Rectal smooth muscle tissue (tissue), 1 donor: ENCODE data around the gene OR2J3.
"Not testable (repeated sequence)": the region's sequence is repeated elsewhere in the genome, so short reads cannot be mapped to it uniquely, and the experiment has no call there.

Experiments
- H3K27ac ChIP-seq: one replicate; pipeline ENCODE4 v1.7.0; 2013; ENCODE audit warnings: low read depth, low read length, inconsistent platforms
- H3K27me3 ChIP-seq: one replicate; pipeline ENCODE4 v1.7.0; 2013; ENCODE audit warnings: low read length; ENCODE audit not compliant: control insufficient read depth, insufficient read depth
- H3K36me3 ChIP-seq: one replicate; pipeline ENCODE4 v1.7.0; 2013; ENCODE audit warnings: low read length; ENCODE audit not compliant: control insufficient read depth, insufficient read depth
- H3K4me1 ChIP-seq: one replicate; pipeline ENCODE4 v1.7.0; 2013; ENCODE audit warnings: low read length; ENCODE audit not compliant: control insufficient read depth, insufficient read depth
- H3K4me3 ChIP-seq: one replicate; pipeline ENCODE4 v1.7.0; 2013; ENCODE audit warnings: low read length
- H3K9ac ChIP-seq: one replicate; pipeline ENCODE4 v1.7.0; 2013; ENCODE audit warnings: low read length

OR2J3 gene

DNA sequence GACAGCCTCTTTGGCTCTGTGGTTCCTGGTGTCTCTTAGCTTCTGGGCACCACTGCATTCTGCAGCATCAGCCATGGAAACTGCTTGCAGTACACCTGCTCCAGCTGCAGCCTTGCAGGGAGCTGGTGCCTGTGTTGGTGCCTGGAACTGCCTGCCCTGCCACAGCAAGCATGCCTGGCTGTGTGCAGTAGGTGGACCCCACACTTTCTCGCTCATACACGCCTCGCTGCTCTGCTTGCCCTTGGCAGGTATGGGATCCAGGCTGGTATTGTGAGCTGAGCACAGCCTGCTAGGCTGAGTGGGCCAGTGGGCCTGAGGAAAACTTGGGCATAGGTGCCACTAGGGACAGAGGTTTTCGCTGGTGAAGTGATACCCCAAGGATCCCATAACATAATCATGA lies 22.8 kb downstream of the OR2J3 start:
- no peaks in the 10 kb centered on the region for H3K4me1 ChIP-seq
- H3K9ac ChIP-seq = no peak overlapping the region

DNA sequence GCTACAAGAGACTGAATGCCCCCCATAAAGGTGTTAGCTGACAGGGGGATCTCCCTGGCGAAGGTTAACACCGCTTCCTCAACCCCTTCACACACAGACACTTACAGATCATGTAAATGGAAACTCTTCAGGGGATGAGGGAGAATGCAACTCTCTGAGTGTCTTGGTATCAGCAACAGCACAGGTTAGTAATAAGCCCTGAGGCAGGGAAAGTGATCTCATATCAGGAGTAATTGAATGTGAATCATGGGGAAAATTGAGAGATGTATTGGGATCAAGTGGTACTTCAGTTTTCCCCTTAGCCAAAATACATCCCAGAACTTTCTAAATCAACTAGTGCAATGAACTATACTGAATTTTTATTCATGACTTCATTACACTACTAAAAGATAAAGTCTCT lies 23.8 kb downstream of the OR2J3 start:
- Histone ChIP-seq H3K27me3 (no peaks in the 10 kb centered on the region), H3K9ac (no peak overlapping the region), H3K36me3 (no peaks in the 10 kb centered on the region), H3K4me1 (no peaks in the 10 kb centered on the region), H3K27ac (no peak overlapping the region), H3K4me3 (no peak overlapping the region)

More for the DNA sequence above, 22.8 kb downstream of the OR2J3 start:
- Histone ChIP-seq H3K4me3 (no peak overlapping the region), H3K36me3 (no peaks in the 10 kb centered on the region), H3K27ac (no peak overlapping the region), H3K27me3 (no peaks in the 10 kb centered on the region)

DNA sequence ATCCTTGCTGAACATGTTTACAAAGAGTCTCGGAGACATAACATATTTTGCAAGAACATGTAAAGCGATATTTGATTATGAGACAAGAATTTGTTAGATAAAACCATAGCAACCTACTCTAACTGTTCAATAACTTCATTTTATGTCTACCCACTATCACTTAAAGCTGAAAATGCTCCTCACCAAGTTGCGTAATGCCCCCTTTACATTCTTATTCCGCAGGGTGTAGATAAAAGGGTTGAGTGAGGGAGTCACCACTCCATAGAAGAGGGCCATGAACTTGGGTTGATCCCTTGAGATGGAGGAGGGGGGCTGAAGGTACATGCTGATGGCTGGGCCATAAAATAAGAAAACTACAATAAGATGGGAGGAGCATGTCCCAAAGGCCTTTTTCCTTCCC lies 29.9 kb downstream of the OR2J3 start:
- H3K9ac ChIP-seq = no peak overlapping the region
- no peak overlapping the region for H3K4me3 ChIP-seq
- H3K27me3 ChIP-seq = no peaks in the 10 kb centered on the region
- no peaks in the 10 kb centered on the region for H3K4me1 ChIP-seq
- H3K36me3 ChIP-seq = no peaks in the 10 kb centered on the region
- no peak overlapping the region for H3K27ac ChIP-seq

DNA sequence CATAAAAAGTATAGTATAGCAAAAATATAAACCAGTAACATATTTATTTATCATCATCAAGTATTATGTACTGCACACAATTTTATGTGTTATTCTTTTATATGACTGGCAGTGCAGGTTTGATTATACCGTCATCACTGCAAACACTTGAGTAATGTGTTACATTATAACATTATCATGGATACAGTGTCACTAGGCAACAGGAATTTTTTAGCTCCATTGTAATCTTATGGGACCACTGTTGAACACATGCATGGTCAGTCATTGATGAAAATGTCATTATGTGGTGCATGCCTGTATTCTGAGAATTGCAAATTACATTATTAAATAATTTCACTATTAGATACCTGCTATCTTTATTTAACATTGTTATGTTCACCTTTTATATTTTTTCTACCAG lies 33.7 kb downstream of the OR2J3 start:
- Histone ChIP-seq H3K27me3 (no peaks in the 10 kb centered on the region), H3K9ac (no peak overlapping the region), H3K4me3 (no peak overlapping the region), H3K36me3 (no peaks in the 10 kb centered on the region), H3K4me1 (no peaks in the 10 kb centered on the region), H3K27ac (no peak overlapping the region)

DNA sequence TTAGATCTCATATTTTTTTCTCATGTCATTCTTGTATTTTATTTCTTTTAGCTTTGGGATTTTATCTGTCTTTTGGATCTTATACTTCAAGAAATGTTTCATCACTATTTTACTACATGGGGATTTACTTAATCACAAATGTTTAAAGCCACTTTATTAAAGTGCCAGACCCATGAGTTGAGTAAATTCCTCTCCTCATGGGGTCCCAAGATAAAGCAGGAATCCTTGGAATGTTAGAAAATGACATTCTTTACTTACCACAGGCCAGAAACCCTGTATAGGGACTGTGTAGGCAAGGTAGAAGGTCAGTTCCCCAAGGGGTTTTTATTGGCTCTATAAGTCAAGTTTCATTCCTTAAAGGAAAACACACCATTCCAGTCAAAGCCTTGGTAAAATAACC lies 34.5 kb downstream of the OR2J3 start:
- no peak overlapping the region for H3K27ac ChIP-seq
- no peak overlapping the region for H3K4me3 ChIP-seq
- no peaks in the 10 kb centered on the region for H3K36me3 ChIP-seq
- no peaks in the 10 kb centered on the region for H3K4me1 ChIP-seq
- no peaks in the 10 kb centered on the region for H3K27me3 ChIP-seq
- no peak overlapping the region for H3K9ac ChIP-seq

DNA sequence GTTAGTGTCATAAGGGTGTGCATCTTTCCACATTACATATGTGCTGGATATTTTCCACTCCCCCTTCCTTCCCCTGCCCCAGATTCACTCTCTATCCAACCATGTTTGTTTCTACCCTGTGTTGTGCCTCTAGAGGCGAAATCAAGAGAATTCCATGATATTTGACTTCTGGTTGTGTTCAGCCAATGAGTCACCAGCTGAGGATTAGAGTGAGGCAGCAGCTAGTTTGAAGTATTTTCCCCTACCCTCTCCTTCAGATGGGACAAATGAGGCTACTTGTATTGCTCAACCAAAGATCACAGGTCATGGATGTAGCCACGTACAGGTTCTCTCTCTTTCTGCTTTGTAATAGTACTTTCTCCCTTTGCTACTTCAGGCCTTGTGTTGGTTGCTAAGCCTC lies 38.3 kb downstream of the OR2J3 start:
- H3K27me3 ChIP-seq = no peaks in the 10 kb centered on the region
- H3K9ac ChIP-seq = no peak overlapping the region
- H3K4me3 ChIP-seq = no peak overlapping the region
- H3K36me3 ChIP-seq = no peaks in the 10 kb centered on the region
- H3K27ac ChIP-seq = no peak overlapping the region
- H3K4me1 ChIP-seq = no peaks in the 10 kb centered on the region

DNA sequence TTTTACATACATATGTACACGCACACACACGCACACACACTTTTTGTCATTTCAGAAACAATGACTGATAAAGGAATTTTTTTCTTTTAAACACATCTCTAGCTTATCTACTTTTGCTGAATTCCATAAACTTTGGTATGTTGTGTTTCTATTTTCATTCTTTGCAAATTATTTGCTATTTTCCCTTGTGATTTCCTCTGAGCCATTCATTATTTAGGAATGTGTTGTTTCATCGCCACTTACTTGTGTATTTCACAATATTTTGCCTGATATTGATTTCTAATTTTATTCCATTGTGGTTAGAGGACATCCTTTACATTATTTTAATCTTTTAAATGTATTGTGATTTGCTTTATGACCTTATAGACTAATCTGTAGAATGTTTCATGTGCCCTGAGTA lies 39.2 kb downstream of the OR2J3 start:
- H3K27ac ChIP-seq = no peak overlapping the region
- H3K36me3 ChIP-seq = no peaks in the 10 kb centered on the region
- no peaks in the 10 kb centered on the region for H3K4me1 ChIP-seq
- no peaks in the 10 kb centered on the region for H3K27me3 ChIP-seq
- H3K9ac ChIP-seq = no peak overlapping the region
- no peak overlapping the region for H3K4me3 ChIP-seq

DNA sequence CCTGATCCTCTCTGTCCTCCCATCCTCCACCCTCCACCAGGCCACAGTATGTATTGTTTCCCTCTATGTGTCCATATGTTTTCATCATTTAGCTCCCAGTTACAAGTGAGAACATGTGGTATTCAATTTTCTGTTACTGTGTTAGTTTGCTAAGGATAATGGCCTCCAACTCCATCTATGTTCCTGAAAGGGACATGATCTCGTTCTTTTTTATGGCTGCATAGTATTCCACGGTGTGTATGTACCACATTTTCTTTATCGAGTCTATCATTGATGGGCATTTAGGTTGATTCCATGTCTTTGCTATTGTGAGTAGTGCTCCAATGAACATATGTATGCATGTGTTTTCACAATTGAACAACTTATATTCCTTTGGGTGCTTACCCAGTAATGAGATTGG lies 41.6 kb downstream of the OR2J3 start:
- H3K27me3 ChIP-seq, H3K9ac ChIP-seq, H3K4me3 ChIP-seq: not testable (repeated sequence)

DNA sequence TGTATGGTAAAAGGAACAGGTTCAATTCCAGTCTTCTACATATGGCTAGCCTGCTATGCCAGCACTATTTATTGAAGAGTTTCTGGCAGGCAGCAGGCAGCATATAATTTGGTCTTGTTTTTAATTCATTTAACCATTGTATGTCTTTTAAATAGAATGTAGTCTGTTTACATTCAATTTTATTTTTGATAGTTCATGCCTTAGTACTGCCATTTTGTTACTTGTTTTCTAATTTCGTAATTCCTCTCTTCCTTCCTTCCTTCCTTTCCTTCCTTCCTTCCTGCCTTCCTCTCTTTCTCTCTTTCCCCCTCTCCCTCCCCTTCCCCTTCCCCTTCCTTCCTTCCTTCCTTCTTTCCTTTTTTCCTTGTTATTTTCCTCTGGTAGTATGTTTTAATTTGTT lies 45.2 kb downstream of the OR2J3 start:
- Histone ChIP-seq H3K27me3 (no peaks in the 10 kb centered on the region), H3K4me3 (no peak overlapping the region), H3K4me1 (no peaks in the 10 kb centered on the region), H3K27ac (no peak overlapping the region), H3K36me3 (no peaks in the 10 kb centered on the region), H3K9ac (no peak overlapping the region)

More for the DNA sequence above, 41.6 kb downstream of the OR2J3 start:
- H3K36me3 ChIP-seq, H3K4me1 ChIP-seq, H3K27ac ChIP-seq: not testable (repeated sequence)

DNA sequence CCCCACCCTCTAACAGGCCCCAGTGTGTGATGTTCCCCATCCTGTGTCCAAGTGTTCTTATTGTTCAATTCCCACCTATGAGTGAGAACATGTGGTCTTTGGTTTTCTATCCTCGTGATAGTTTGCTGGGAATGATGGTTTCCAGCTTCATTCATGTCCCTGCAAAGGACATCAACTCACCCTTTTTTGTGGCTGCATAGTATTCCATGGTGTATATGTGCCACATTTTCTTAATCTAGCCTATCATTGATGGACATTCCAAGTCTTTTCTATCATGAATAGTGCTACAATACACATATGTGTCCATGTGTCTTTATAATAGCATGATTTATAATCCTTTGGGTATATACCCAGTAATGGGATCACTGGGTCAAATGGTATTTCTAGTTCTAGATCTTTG lies 47.3 kb downstream of the OR2J3 start:
- H3K36me3 ChIP-seq, H3K27ac ChIP-seq, H3K9ac ChIP-seq, H3K4me3 ChIP-seq, H3K4me1 ChIP-seq, H3K27me3 ChIP-seq: not testable (repeated sequence)

DNA sequence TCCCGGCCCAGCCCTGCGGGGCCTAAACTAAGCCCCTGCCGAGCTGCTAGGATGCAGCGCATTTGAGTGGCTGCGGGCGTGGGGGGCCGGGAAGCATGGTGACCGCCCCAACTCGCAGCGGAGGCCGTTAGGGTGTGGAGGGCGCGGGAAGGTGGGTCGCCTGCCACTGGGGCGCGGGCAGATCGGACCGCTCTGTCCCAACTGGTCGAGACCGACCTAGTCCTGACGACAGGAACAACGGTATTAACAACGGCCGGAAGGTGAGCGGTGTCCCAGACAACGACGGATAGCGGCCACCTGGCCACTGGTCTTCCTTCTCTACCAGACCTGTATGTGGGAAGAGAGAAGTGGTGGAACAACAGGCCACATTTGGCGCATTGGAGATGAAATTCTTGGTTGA lies 52.1 kb downstream of the OR2J3 start:
- not testable (repeated sequence) for H3K9ac ChIP-seq

More for the DNA sequence above, 52.1 kb downstream of the OR2J3 start:
- H3K36me3 ChIP-seq, H3K27ac ChIP-seq, H3K4me3 ChIP-seq, H3K4me1 ChIP-seq, H3K27me3 ChIP-seq: not testable (repeated sequence)
